Measurements from ENCODE around the gene SP100. TPM values are rescaled to one million over a fixed set of nuclear protein-coding genes. Genes with fewer than 3 reads are reported as not detected.

SP100 gene
- total RNA-seq, 2 donors from 2014 or later, result 0.11 to 0.70 TPM

- Histone ChIP-seq H3K27me3 (ENCODE audit: control insufficient read depth, insufficient read depth, low read length, poor library complexity, severe bottlenecking) (no peaks in the 10 kb centered on the region), H3K9ac (ENCODE audit: extremely low read depth, low read length, poor library complexity, severe bottlenecking) (no peak overlapping the region), H3K27ac (ENCODE audit: low read depth, low read length) (no peak overlapping the region), H3K4me3 (ENCODE audit: low read length) (no peak overlapping the region), H3K4me1 (ENCODE audit: control insufficient read depth, insufficient read depth, low read length) (no peaks in the 10 kb centered on the region), H3K36me3 (ENCODE audit: control insufficient read depth, insufficient read depth, low read length) (no peaks in the 10 kb centered on the region), H3K9me3 (ENCODE audit: control insufficient read depth, low read length) (no peaks in the 10 kb centered on the region)
- Mint-ChIP-seq H3K4me1 (no peaks in the 10 kb centered on the region), H3K27ac (no peak overlapping the region), H3K4me3 (no peak overlapping the region), H3K36me3 (ENCODE audit: low read depth) (no peaks in the 10 kb centered on the region), H3K9me3 (peaks cover 2% of the 10 kb centered on the region), H3K27me3 (ENCODE audit: insufficient read depth) (no peaks in the 10 kb centered on the region)
- TF ChIP-seq CTCF (conservative IDR thresholded peaks at IDR 0.05), result no peak
- WGBS, 2 experiments (ENCODE audit: insufficient coverage in 1 of 2, insufficient read length in 1 of 2), result 82 to 92% methylated on average over 4 to 5 of the region's 5 CpGs
- DNase-seq, result no peak
Measured at GRCh38 chr2:230498506-230499107, 82.6 kb downstream of the SP100 start.

- no peaks in the 10 kb centered on the region for H3K4me1 ChIP-seq (ENCODE audit: control insufficient read depth, insufficient read depth, low read length)
- H3K9ac ChIP-seq (ENCODE audit: extremely low read depth, low read length, poor library complexity, severe bottlenecking), result no peak overlapping the region
- no peak for TF ChIP-seq CTCF (conservative IDR thresholded peaks at IDR 0.05)
- H3K27ac ChIP-seq (ENCODE audit: low read depth, low read length), result no peak overlapping the region
- H3K27me3 ChIP-seq (ENCODE audit: control insufficient read depth, insufficient read depth, low read length, poor library complexity, severe bottlenecking), result no peaks in the 10 kb centered on the region
- 93 to 95% methylated on average over 5 to 7 of the region's 7 CpGs for WGBS, 2 experiments (ENCODE audit: insufficient coverage in 1 of 2, insufficient read length in 1 of 2)
- DNase-seq, result no peak
- no peaks in the 10 kb centered on the region for H3K9me3 ChIP-seq (ENCODE audit: control insufficient read depth, low read length)
- H3K36me3 Mint-ChIP-seq (ENCODE audit: low read depth), result no peaks in the 10 kb centered on the region
- H3K9me3 Mint-ChIP-seq, result peaks cover 2% of the 10 kb centered on the region
- no peak overlapping the region for H3K27ac Mint-ChIP-seq
- H3K27me3 Mint-ChIP-seq (ENCODE audit: insufficient read depth), result no peaks in the 10 kb centered on the region
- no peaks in the 10 kb centered on the region for H3K4me1 Mint-ChIP-seq
- H3K4me3 Mint-ChIP-seq, result no peak overlapping the region
- no peaks in the 10 kb centered on the region for H3K36me3 ChIP-seq (ENCODE audit: control insufficient read depth, insufficient read depth, low read length)
- H3K4me3 ChIP-seq (ENCODE audit: low read length), result no peak overlapping the region
Measured at GRCh38 chr2:230502593-230502992, 86.6 kb downstream of the SP100 start.

GRCh38 chr2:230503798-230504197 is 87.8 kb downstream of the SP100 start:
- H3K4me1 Mint-ChIP-seq, result no peaks in the 10 kb centered on the region
- H3K27ac ChIP-seq (ENCODE audit: low read depth, low read length), result no peak overlapping the region
- no peak for TF ChIP-seq CTCF (conservative IDR thresholded peaks at IDR 0.05)
- H3K36me3 ChIP-seq (ENCODE audit: control insufficient read depth, insufficient read depth, low read length), result no peaks in the 10 kb centered on the region
- H3K4me3 Mint-ChIP-seq, result no peak overlapping the region
- no peaks in the 10 kb centered on the region for H3K27me3 Mint-ChIP-seq (ENCODE audit: insufficient read depth)
- no peak overlapping the region for H3K4me3 ChIP-seq (ENCODE audit: low read length)
- no peaks in the 10 kb centered on the region for H3K27me3 ChIP-seq (ENCODE audit: control insufficient read depth, insufficient read depth, low read length, poor library complexity, severe bottlenecking)
- H3K36me3 Mint-ChIP-seq (ENCODE audit: low read depth), result no peaks in the 10 kb centered on the region
- no peak overlapping the region for H3K9ac ChIP-seq (ENCODE audit: extremely low read depth, low read length, poor library complexity, severe bottlenecking)
- H3K4me1 ChIP-seq (ENCODE audit: control insufficient read depth, insufficient read depth, low read length), result no peaks in the 10 kb centered on the region
- DNase-seq, result no peak
- H3K27ac Mint-ChIP-seq, result no peak overlapping the region
- H3K9me3 Mint-ChIP-seq, result peaks cover 2% of the 10 kb centered on the region
- no peaks in the 10 kb centered on the region for H3K9me3 ChIP-seq (ENCODE audit: control insufficient read depth, low read length)

All from endodermal cell (in vitro differentiated cells).